Calu3 (cell line): ENCODE results near the gene CTNNBL1. TPM values are rescaled to one million over a fixed set of nuclear protein-coding genes. Genes with fewer than 3 reads are reported as not detected.
A peak's percentile ranks its signal among the peaks of the same experiment; 100 is the strongest.

Experiments used
- BruUV-seq: library from RNA; stranded (reverse); fragments of 400-500 nt; replicated peaks from 2 replicates; lab custom pipeline; 2021; lab: Mats Ljungman, UMichigan
- CTCF ChIA-PET: fragments of 300-600 bp; sonication (Branson Sonifier 250); formaldehyde crosslinking; loops from one replicate; lab custom pipeline; 2022; ENCODE audit warnings: antibody characterized with exemption; lab: Charles Lee
- DNase-seq: peaks from one replicate; pipeline ENCODE4 v3.0.0; 2022
- H3K27ac Mint-ChIP-seq: one replicate; pipeline ENCODE4 v1.8.0; 2022; ENCODE audit warnings: mixed read lengths; ENCODE audit not compliant: unreplicated experiment
- H3K27me3 Mint-ChIP-seq: one replicate; pipeline ENCODE4 v1.8.0; 2022; ENCODE audit warnings: mixed read lengths; ENCODE audit not compliant: unreplicated experiment
- H3K36me3 Mint-ChIP-seq: one replicate; pipeline ENCODE4 v1.8.0; 2022; ENCODE audit warnings: mild to moderate bottlenecking, moderate library complexity, mixed read lengths; ENCODE audit not compliant: insufficient read depth, unreplicated experiment
- H3K4me1 Mint-ChIP-seq: one replicate; pipeline ENCODE4 v1.8.0; 2022; ENCODE audit warnings: mild to moderate bottlenecking, low read depth, mixed read lengths; ENCODE audit not compliant: unreplicated experiment
- H3K4me3 Mint-ChIP-seq: one replicate; pipeline ENCODE4 v1.8.0; 2022; ENCODE audit warnings: mild to moderate bottlenecking, low read depth, moderate library complexity, mixed read lengths; ENCODE audit not compliant: unreplicated experiment
- H3K9me3 Mint-ChIP-seq: one replicate; pipeline ENCODE4 v1.8.0; 2022; ENCODE audit warnings: low read depth, mixed read lengths; ENCODE audit not compliant: unreplicated experiment
- intact Hi-C: fragments of 100-400 bp; cut with micrococcal nuclease; formaldehyde crosslinking; loops from one replicate; pipeline ENCODE4 v1.10.0; 2022; ENCODE audit not compliant: unreplicated experiment
- total RNA-seq: library from RNA; stranded (reverse); gene quantifications from 2 replicates; pipeline ENCODE4 v1.2.3, GENCODE V29; 2022
- TF ChIP-seq, protein P1 (sequence below): fragments of 200-600 bp; IDR thresholded peaks from one replicate; pipeline ENCODE4 v1.8.0; 2022; ENCODE audit warnings: antibody characterized with exemption; ENCODE audit not compliant: unreplicated experiment

The CTNNBL1 gene
- total RNA-seq, 1 experiment from 2014 or later, result 106 TPM

DNA sequence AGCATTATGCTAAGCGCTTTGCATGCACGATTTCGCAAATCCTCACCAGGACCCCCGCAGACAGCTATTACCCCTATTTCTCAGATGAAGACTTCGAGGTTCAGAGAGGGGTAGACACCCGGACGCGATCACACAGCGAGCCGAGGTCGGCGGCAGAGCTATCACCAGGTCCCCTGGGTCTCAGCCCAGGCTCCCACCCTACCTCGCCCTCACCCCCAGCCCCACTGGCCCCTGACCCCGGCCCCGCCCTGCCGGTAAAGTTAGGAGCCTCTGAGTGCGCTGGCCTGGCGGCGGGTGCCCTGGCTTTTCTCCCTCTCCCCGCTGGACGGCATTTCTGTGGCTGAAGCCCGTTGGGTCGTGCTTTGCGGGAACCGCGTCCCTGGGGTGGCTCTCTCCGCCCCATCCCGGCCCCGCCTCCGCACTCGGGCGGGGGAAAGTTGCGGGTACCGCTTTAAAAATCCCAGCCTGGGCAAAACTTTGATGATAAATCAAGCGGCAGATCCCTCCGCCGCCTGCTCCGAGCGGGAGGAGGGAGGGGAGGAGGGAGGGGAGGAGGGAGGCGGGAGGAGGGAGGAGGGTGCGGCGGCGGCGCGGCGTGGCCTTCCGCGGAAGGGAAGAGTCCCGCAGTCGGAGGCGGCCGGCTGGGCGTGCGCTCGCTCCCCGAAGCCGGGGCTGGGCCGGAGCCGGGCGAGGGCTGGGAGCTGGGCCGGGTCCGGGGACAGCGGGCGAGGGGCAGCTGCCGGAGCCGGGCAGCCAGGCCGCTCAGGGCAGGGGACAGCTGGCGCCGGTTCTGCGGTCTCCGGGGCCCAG, 208.9 kb downstream of the CTNNBL1 start, which contains the start of gene VSTM2L:
Gene VSTM2L, plus strand, starts transcription at position 624 of the 810 bp plus-strand sequence. CDS start 224 bp downstream, outside the sequence.
- no peak within 1 kb of the TSS for H3K27ac Mint-ChIP-seq
- CTCF ChIA-PET, result no interaction called here
- peaks cover 5% of the 10 kb centered on the region for H3K36me3 Mint-ChIP-seq
- peaks cover 7% of the 10 kb centered on the region for H3K4me1 Mint-ChIP-seq
- intact Hi-C loops, result loop anchor here (1.0 kb wide), 2 partner anchors 87 to 91 kb away; no protein-coding TSS in a partner anchor
- H3K4me3 Mint-ChIP-seq, result peak within 1 kb of the TSS; percentile 55
- H3K9me3 Mint-ChIP-seq, result no peaks in the 10 kb centered on the region
- no TSS peak for BruUV-seq
- DNase-seq, result peak; percentile 55
- peaks cover 89% of the 10 kb centered on the region for H3K27me3 Mint-ChIP-seq
- TF ChIP-seq, protein P1, sequence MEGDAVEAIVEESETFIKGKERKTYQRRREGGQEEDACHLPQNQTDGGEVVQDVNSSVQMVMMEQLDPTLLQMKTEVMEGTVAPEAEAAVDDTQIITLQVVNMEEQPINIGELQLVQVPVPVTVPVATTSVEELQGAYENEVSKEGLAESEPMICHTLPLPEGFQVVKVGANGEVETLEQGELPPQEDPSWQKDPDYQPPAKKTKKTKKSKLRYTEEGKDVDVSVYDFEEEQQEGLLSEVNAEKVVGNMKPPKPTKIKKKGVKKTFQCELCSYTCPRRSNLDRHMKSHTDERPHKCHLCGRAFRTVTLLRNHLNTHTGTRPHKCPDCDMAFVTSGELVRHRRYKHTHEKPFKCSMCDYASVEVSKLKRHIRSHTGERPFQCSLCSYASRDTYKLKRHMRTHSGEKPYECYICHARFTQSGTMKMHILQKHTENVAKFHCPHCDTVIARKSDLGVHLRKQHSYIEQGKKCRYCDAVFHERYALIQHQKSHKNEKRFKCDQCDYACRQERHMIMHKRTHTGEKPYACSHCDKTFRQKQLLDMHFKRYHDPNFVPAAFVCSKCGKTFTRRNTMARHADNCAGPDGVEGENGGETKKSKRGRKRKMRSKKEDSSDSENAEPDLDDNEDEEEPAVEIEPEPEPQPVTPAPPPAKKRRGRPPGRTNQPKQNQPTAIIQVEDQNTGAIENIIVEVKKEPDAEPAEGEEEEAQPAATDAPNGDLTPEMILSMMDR, result no peak

DNA sequence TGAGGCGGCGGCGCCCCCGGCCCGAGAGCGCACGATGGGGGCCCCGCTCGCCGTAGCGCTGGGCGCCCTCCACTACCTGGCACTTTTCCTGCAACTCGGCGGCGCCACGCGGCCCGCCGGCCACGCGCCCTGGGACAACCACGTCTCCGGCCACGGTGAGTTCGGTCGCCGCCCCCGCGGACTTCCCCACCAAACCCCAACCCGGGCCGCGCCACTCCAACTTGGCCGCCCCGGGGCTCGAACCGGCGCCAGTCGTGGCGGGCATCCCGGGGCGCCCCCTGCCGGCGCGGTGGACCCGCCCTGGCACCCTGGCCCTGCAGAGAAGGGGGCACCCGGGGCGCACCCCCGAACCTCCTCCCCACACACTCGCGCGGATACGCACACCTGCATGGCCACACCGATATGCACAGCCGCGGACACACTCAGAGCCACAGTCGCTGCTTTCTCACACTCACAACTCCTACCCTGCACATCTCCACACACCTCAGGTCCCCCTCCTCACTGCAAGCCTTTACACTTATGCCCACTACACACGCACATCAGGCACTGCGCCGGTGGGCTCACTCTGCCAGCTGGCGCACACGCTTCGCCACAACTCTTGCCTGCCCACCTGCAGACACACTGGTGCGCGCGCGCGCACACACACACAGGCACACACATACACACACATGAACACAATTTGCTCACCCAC, 209.6 kb downstream of the CTNNBL1 start:
- H3K4me1 Mint-ChIP-seq, result peaks cover 7% of the 10 kb centered on the region
- TF ChIP-seq, protein P1, result peak; percentile 78
- peak overlapping the region; percentile 55 for H3K4me3 Mint-ChIP-seq
- H3K9me3 Mint-ChIP-seq, result no peaks in the 10 kb centered on the region
- H3K27me3 Mint-ChIP-seq, result peaks cover 87% of the 10 kb centered on the region
- intact Hi-C loops, result no loop called here
- peaks cover 5% of the 10 kb centered on the region for H3K36me3 Mint-ChIP-seq
- CTCF ChIA-PET, result no interaction called here
- DNase-seq, result peak; percentile 45
- no TSS peak for BruUV-seq
- H3K27ac Mint-ChIP-seq, result no peak overlapping the region

DNA sequence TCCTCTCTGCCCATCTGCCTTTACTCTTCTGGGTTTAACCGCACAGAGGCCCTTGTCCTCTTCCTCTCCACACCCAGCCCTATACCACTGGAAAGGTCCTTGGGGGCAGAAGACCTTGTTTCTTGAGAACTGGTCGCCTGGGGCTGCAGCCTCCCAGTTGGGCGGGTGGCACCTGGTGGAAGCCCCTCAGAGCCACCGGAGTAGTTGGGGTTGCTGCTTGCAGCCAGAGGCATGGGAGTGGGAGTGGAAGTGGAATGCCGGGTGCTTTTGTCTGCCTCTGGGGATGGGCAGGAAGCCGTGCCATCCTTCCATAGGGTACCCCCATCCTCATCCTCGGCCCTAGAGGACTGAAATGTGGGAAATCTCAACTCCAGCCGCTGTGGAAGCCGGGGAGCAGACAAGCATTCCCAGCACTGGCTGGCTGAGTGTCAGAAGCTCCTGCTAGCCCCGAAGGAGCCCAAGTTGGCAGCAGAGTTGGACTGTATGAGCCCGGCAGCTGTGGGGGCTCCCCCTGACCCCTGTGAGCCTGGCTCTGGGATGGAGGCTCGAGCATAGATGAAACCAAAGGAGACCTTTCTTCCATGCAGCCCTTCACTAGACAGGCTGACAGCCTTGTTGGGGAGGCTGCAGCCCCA, 210.3 kb downstream of the CTNNBL1 start:
- intact Hi-C loops, result no loop called here
- Mint-ChIP-seq H3K4me1 (peaks cover 7% of the 10 kb centered on the region), H3K9me3 (no peaks in the 10 kb centered on the region), H3K27ac (no peak overlapping the region), H3K27me3 (peaks cover 87% of the 10 kb centered on the region), H3K36me3 (peaks cover 5% of the 10 kb centered on the region), H3K4me3 (peak overlapping the region; percentile 55)
- no TSS peak for BruUV-seq
- TF ChIP-seq, protein P1, result no peak
- no peak for DNase-seq
- CTCF ChIA-PET, result no interaction called here

DNA sequence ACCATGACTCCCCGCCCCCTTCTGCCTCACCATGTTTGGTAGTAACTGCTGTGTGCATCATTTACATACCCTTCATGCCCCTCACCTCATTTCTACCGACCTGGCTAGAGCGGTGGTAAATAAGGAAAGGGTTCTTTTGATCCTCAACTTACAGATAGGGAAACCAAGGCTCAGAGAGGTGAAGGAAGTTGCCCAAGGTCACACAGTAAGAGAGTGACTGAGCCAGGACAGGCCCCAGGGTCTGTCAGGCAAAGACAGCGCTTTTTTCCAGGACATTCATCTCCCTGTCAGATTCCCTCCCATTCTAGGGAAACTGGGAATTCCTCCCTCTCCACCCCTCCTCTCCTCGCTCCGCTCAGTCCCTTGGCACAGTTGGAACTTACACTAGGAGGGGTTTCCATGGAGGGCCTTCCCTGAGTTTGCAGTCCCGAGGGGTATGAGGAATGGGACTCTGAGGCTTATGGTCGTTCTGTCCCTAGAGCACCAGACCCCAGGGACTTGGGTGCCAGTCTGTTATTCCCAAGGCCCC, 211.1 kb downstream of the CTNNBL1 start:
- intact Hi-C loops, result no loop called here
- CTCF ChIA-PET, result no interaction called here
- H3K36me3 Mint-ChIP-seq, result peaks cover 5% of the 10 kb centered on the region
- H3K4me1 Mint-ChIP-seq, result peaks cover 7% of the 10 kb centered on the region
- H3K27me3 Mint-ChIP-seq, result peaks cover 87% of the 10 kb centered on the region
- H3K4me3 Mint-ChIP-seq, result no peak overlapping the region
- no TSS peak for BruUV-seq
- no peak for DNase-seq
- no peak overlapping the region for H3K27ac Mint-ChIP-seq
- TF ChIP-seq, protein P1, result no peak
- H3K9me3 Mint-ChIP-seq, result no peaks in the 10 kb centered on the region
